Measurements from ENCODE around the gene KRTAP3-2.
"Not testable (repeated sequence)": the region's sequence is repeated elsewhere in the genome, so short reads cannot be mapped to it uniquely, and the experiment has no call there.

KRTAP3-2 gene
- 0 to 0.03 (median 0) reads per million in 18 experiments for total RNA-seq

DNA sequence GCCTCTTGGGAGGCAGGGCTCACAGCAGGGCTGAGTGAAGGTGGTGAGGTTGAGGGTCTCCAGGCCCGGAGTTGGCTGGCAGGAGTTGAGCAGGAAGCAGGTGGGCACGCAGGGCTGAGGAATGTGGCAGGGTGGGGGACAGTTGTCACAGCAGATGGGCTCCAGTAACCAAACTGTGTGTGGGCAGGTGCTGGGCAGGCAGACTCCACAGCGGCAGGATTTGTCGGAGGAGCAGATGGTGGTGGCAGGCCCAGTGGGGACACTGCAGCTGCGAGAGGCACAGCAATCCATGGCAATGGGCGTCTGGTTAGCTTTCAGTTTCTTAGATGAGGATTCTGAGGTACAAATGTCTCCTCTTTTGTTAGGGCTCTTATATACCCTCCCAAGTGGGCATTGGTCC lies at the start of gene KRTAP3-2:
TSS of gene KRTAP3-2 (minus strand) at position 344 of the 400 bp plus-strand sequence. CDS start at position 291, 53 bp downstream.
- not testable (repeated sequence) for DNase-seq

DNA sequence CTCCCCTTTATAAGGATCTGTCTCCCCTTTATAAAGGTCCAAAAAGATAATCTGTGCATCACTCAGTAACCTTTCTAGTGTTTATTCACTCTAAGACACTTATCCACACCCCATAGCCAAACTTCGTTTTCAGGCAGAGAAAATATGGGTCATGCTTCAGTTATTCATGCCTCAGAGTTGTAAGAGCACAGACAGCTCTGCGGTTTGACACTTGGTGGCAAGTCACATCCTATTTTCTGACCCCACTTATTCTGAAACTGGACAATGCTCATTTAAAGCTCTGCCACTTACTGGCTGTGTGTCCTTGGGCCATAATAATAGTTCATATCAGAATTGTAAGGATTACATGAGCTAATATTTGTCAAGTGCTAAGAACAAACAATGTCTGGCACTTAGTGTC lies 49.4 kb upstream of the KRTAP3-2 start:
- no peak for DNase-seq

- DNase-seq: no peak
Measured at GRCh38 chr17:41048441-41048840, 48.7 kb upstream of the KRTAP3-2 start.

- not testable (repeated sequence) for DNase-seq
Measured at GRCh38 chr17:41046735-41047465, 47.2 kb upstream of the KRTAP3-2 start, which contains the start of gene KRTAP2-1. TSS of gene KRTAP2-1 (minus strand) at chr17:41047316. CDS start at chr17:41047267, 49 bp downstream.

DNA sequence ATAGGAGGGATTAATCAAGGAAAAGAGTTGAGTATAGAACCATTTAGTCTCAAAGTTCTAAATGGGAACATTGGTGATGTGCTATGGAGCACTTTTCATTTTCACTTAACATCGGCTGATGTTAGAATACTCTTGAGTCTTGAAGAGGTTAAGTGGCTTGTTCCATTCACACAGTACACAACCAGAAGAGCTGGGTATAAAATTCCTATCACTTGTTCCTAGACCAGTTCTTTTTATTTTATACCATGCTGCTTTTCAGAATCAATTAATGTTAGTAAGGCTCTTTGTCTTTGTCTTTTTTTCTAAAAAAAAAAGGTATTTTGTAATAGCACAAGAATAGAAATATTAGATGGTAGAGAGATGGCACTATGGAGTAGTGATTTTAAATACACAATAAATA lies 43.2 kb upstream of the KRTAP3-2 start:
- no peak for DNase-seq

DNA sequence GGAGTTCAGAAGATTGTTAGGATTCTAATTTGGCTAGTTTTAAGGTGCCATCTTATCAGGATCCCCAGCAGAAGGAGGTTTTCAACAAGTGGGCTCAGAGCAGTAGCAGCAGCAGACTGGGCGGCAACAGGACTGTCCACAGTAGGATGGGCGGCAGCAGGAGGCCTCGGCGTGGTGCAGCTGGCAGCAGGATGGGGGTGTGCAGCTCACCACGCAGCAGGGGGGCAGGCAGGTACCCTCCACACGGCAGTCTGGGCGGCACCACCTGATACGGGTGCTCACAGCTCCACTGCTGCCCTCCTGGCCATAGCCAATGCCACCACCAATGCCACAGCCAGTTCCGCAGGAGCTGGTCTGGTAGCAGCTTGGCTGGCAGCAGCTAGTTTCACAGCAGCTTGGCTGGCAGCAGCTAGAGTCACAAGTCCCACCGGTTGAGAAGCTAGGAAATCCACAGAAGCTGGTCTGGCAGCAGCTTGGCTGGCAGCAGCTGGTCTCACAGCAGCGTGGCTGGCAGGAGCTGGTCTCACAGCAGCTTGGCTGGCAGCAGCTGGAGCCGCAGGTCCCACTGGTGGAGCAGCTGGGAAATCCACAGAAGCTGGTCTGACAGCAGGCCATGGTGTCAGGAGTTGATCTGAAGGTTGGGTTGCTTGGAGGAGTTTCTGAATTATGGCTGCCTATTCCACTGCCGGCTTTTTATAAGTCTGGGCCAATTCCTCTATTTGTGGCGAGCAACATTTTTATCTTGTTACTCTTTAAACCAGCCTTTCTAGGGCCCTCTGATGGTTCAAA lies 41.3 kb upstream of the KRTAP3-2 start, which contains the start of gene KRTAP1-1:
TSS of gene KRTAP1-1 (minus strand) at position 668 of the 789 bp plus-strand sequence. CDS start at position 615, 53 bp downstream.
- DNase-seq: not testable (repeated sequence)

GRCh38 chr17:41037853-41038350 lies 38.2 kb upstream of the KRTAP3-2 start:
- no peak for DNase-seq

DNA sequence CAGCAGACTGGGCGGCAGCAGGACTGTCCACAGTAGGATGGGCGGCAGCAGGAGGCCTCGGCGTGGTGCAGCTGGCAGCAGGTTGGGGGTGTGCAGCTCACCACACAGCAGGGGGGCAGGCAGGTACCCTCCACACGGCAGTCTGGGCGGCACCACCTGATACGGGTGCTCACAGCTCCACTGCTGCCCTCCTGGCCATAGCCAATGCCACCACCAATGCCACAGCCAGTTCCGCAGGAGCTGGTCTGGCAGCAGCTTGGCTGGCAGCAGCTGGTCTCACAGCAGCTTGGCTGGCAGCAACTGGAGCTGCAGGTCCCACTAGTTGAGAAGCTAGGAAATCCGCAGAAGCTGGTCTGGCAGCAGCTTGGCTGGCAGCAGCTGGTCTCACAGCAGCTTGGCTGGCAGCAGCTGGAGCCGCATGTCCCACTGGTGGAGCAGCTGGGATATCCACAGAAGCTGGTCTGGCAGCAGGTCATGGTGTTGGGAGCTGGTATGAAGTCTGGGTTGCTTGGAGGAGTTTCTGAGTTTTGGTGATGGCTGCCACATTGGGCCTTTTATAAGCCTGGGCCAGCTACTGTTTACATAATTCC lies 34.7 kb upstream of the KRTAP3-2 start, which contains the start of gene KRTAP1-3:
TSS of gene KRTAP1-3 (minus strand) at position 529 of the 590 bp plus-strand sequence. CDS start at position 476, 53 bp downstream.
- not testable (repeated sequence) for DNase-seq

- DNase-seq: no peak
Measured at GRCh38 chr17:41029633-41030245, 30.0 kb upstream of the KRTAP3-2 start, which contains the start of gene KRTAP1-4. TSS of gene KRTAP1-4 (minus strand) at chr17:41030195. CDS start at chr17:41030078, 117 bp downstream.

- no peak for DNase-seq
Measured at GRCh38 chr17:41026715-41027471, 27.2 kb upstream of the KRTAP3-2 start, which contains the start of gene KRTAP1-5. TSS of gene KRTAP1-5 (minus strand) at chr17:41027208. CDS start at chr17:41027155, 53 bp downstream.

GRCh38 chr17:41024697-41025096 lies 25.0 kb upstream of the KRTAP3-2 start:
- no peak for DNase-seq

DNA sequence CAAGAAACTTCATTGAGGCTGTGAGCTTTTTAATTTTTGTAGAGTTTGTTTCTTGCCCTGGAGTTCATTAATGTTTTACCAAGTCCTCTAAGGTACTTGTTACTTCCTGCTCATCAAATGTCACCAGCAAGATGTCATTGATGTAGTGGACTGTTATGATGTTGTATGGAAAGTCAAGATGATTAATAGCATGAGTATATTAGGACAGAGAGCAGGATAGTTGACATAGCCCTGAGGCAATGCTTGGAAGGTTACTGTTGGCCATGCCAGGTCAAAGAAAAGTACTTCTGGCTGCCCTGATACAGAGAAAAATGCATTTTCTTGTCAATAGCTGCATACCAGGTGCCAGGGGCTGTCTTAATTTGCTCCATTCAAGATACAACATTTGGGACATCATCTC lies 20.6 kb upstream of the KRTAP3-2 start:
- no peak for DNase-seq

GRCh38 chr17:41019415-41019814 lies 19.7 kb upstream of the KRTAP3-2 start:
- DNase-seq: no peak

DNA sequence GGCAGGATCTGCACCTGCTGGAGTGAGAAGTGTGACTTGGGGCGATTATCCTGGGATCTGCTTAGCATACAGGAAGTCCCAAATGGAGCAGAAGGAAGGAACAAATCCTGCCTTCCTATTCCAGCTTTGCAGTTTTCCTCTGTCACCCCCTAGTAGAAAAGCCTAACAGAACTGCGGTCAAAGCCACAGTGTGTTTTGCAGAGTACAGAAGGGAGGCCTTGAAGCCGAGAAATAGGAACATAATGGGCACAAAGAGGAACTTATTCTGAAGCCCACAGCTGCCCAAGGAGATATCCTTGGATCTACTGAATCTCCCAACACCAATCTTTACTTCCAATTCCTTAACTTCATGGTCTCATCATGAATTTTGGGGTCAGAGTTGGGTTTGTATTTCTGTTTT lies 18.8 kb upstream of the KRTAP3-2 start:
- DNase-seq: peak in 1 of 2 donors; percentile 4

GRCh38 chr17:41016578-41017215 lies 17.0 kb upstream of the KRTAP3-2 start:
- no peak for DNase-seq

DNA sequence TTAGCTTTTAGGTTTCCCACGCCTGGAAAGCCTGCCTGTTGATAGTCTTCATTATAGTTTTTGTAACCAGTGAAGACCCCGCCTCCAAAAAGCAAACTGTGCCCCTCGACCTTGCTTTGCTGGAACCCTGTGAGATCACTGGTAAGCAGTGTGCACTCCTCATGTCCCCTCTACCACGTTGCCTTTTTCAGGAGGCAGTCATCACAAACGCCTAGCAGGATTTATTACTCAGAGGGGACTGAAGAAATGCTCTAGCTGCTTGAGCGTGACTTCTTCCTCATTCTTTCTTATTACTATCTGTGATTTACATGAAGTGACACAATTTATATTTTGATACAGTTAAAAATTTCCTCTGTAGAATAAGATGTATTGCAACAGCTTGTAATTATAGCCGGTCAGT lies 15.7 kb upstream of the KRTAP3-2 start:
- DNase-seq: no peak

- no peak for DNase-seq
Measured at GRCh38 chr17:41013606-41014005, 13.9 kb upstream of the KRTAP3-2 start.

- no peak for DNase-seq
Measured at GRCh38 chr17:41013181-41013580, 13.5 kb upstream of the KRTAP3-2 start.

DNA sequence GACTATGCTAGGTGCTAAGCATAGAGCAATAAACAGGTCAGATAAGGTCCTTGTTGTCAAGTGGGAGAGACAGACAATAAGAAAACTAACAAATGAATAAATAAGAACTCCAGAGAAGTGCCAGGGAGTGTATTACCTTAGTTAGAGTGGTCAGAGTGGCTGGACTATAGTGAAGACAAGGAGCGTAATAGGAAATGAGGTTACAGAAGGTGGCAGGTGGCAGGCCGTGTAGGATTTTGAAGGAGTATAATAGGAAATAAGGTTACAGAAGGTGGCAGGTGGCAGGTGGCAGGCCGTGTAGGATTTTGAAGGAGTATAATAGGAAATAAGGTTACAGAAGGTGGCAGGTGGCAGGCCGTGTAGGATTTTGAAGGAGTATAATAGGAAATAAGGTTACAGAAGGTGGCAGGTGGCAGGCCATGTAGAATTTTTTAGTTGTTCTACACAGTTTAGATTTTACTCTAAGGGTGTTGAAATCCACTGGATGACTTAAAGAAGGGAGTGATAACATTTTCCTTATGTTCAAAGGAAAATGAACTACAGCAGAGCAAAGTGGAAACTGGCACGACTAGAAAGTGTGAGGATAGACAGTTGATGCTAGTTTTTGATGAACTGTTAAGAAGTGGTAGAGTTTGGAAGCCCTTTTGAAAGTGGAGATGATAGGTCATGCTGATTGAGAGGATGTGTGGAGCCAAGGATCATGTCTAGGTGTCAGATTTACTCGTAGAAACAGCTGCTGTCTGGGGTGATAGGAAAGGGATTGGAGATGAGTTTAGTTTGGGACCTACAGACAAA lies 12.8 kb upstream of the KRTAP3-2 start:
- DNase-seq: no peak

DNA sequence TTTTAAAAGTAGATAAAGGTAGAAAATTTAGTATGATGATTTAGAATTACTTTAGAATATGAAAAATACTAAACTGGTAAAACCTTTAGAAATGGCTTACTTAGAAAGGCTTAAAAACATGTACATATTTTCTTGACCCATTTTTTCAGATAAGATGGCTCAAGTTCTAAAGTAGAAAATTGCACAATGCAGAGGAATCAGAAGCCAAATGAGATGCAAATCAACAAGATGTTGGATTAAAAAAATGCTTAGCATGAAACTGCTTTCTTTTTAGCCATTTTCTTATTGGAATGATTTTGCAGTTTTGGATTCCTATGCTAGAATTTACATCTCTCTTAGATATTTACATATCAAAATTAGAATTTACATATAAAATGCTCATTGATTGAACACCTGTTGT lies 10.7 kb upstream of the KRTAP3-2 start:
- DNase-seq: no peak
